Transverse colon (tissue), 4 donors: ENCODE measurements around the gene SF3B3. TPM values are rescaled to one million over a fixed set of nuclear protein-coding genes. Genes with fewer than 3 reads are reported as not detected.

Experiments
- DNase-seq: peaks from one replicate; pipeline ENCODE4 v3.0.0-alpha.2; 2019
- H3K27ac ChIP-seq, 4 donors: fragments of 200-600 bp; sonication (generic); 2 replicates each; pipeline ENCODE4 v1.5.1; 2016 to 2018; ENCODE audit warnings: inconsistent platforms in 4 of 4
- H3K27me3 ChIP-seq: fragments of 200-600 bp; sonication (generic); 2 replicates; pipeline ENCODE4 v1.5.1; 2017; ENCODE audit warnings: inconsistent platforms
- H3K36me3 ChIP-seq, 4 donors: fragments of 200-600 bp; sonication (generic); 2 replicates each; pipeline ENCODE4 v1.5.1; 2017 to 2019; ENCODE audit warnings: inconsistent platforms in 4 of 4
- H3K4me1 ChIP-seq, 4 donors: fragments of 200-600 bp; sonication (generic); 2 replicates each; pipeline ENCODE4 v1.5.1; 2017 to 2020; ENCODE audit warnings: inconsistent platforms in 4 of 4
- H3K4me3 ChIP-seq, 4 donors: fragments of 200-600 bp; sonication (generic); 1 replicate in 1 of 4; 2 replicates in 3 of 4; pipeline versions ENCODE4 v1.5.1 to v1.6.1; 2017 to 2019; ENCODE audit warnings: inconsistent platforms in 4 of 4
- H3K9me3 ChIP-seq, 2 donors: fragments of 200-600 bp; sonication (generic); 2 replicates each; pipeline ENCODE4 v1.5.1; 2017 to 2019; ENCODE audit warnings: inconsistent platforms in 2 of 2
- CTCF ChIP-seq, 5 experiments: fragments of 200-600 bp in 3 of 5; fragments of 450-650 bp in 2 of 5; sonication (generic) in 3 of 5; IDR thresholded peaks; 1 replicate in 2 of 5; 2 replicates in 3 of 5; pipeline ENCODE4 v1.5.1; 2016 to 2017; ENCODE audit warnings: antibody characterized with exemption in 5 of 5, inconsistent platforms in 3 of 5, mild to moderate bottlenecking in 2 of 5, moderate library complexity in 1 of 5
- EP300 ChIP-seq: sonication (generic); formaldehyde crosslinking; IDR thresholded peaks from one replicate; pipeline ENCODE4 v1.6.1; 2017; ENCODE audit warnings: antibody characterized with exemption, low read depth
- POLR2A ChIP-seq: fragments of 450-650 bp; IDR thresholded peaks from one replicate; pipeline ENCODE4 v1.6.1; 2016; ENCODE audit warnings: antibody characterized with exemption, mild to moderate bottlenecking, moderate library complexity
- POLR2AphosphoS5 ChIP-seq, 3 donors: sonication (generic); formaldehyde crosslinking; IDR thresholded peaks; one replicate each; pipeline ENCODE4 v1.6.1; 2016; ENCODE audit warnings: antibody characterized with exemption in 3 of 3
- WGBS, 2 donors: methylation state at CpG; one replicate each; pipeline ENCODE4 v1.1.5; 2018; ENCODE audit warnings: low coverage in 1 of 2; 5-methylcytosine and 5-hydroxymethylcytosine counted together
- in situ Hi-C, 4 donors: fragments of 200-750 bp; cut with MboI; loops; one replicate each; pipeline versions ENCODE4 v1.15.0 to v1.15.1; 2017; ENCODE audit warnings: low sequenced_read_pairs in 3 of 4, low pct_ligation_motif_present in 1 of 4, low pct_unique_long_range_greater_than_20kb in 1 of 4
- intact Hi-C: fragments of 100-400 bp; cut with DNase I; formaldehyde crosslinking; loops from one replicate; pipeline ENCODE4 v1.15.1; 2023; ENCODE audit warnings: low total_unique reads
- total RNA-seq, 4 donors: library from RNA; depleted of rRNA; stranded (reverse); fragments of >200 nt; gene quantifications; one replicate each; pipeline ENCODE4 v1.1.0, GENCODE V29; 2016

Gene SF3B3
- total RNA-seq, 4 donors from 2014 or later: 59.5 to 135 (median 72.8) TPM

GRCh38 chr16:70510216-70510615 is 13.4 kb upstream of the SF3B3 start:
- H3K36me3 ChIP-seq: peaks cover 0 to 65% (median 32%) of the 10 kb centered on the region in 4 donors
- no peak for DNase-seq
- no peaks in the 10 kb centered on the region for H3K4me1 ChIP-seq
- no peaks in the 10 kb centered on the region for H3K27me3 ChIP-seq
- no peak for TF ChIP-seq CTCF (IDR thresholded peaks at IDR 0.05)
- no peak for TF ChIP-seq EP300
- no peak for TF ChIP-seq POLR2A
- no peak overlapping the region for H3K27ac ChIP-seq
- no peak overlapping the region for H3K4me3 ChIP-seq
- intact Hi-C loops: no loop called here
- 98% methylated on average over 3 of the region's 3 CpGs; no CpG with 5 or more reads in 1 of the 2 donors for WGBS, 2 donors
- no peaks in the 10 kb centered on the region for H3K9me3 ChIP-seq
- in situ Hi-C loops: no loop called here

GRCh38 chr16:70511833-70512232 is 11.8 kb upstream of the SF3B3 start:
- intact Hi-C loops: no loop called here
- no peak for DNase-seq
- no peak overlapping the region for H3K4me3 ChIP-seq
- in situ Hi-C loops: no loop called here
- peaks cover 0 to 81% (median 38%) of the 10 kb centered on the region in 4 donors for H3K36me3 ChIP-seq
- 96% methylated on average over 1 of the region's 1 CpG; no CpG with 5 or more reads in 1 of the 2 donors for WGBS, 2 donors
- no peaks in the 10 kb centered on the region for H3K9me3 ChIP-seq
- no peaks in the 10 kb centered on the region for H3K27me3 ChIP-seq
- TF ChIP-seq POLR2A: no peak
- TF ChIP-seq CTCF (IDR thresholded peaks at IDR 0.05): no peak
- no peak for TF ChIP-seq POLR2AphosphoS5 (IDR thresholded peaks at IDR 0.05)
- TF ChIP-seq EP300: no peak
- H3K27ac ChIP-seq: no peak overlapping the region
- no peaks in the 10 kb centered on the region for H3K4me1 ChIP-seq

- in situ Hi-C loops: no loop called here
- Histone ChIP-seq H3K4me1 (no peaks in the 10 kb centered on the region), H3K36me3 (peaks cover 0 to 88% (median 40%) of the 10 kb centered on the region in 4 donors), H3K27ac (no peak overlapping the region), H3K9me3 (no peaks in the 10 kb centered on the region), H3K4me3 (no peak overlapping the region), H3K27me3 (no peaks in the 10 kb centered on the region)
- intact Hi-C loops: no loop called here
- no peak for DNase-seq
- 84 to 91% methylated on average over 3 to 5 of the region's 5 CpGs for WGBS, 2 donors
- TF ChIP-seq POLR2AphosphoS5 (IDR thresholded peaks at IDR 0.05): no peak
- no peak for TF ChIP-seq POLR2A
Measured at GRCh38 chr16:70512456-70512855, 11.2 kb upstream of the SF3B3 start.

GRCh38 chr16:70520612-70521297 is 2.9 kb upstream of the SF3B3 start:
- 66 to 68% methylated on average over 8 of the region's 8 CpGs for WGBS, 2 donors
- peaks cover 0 to 30% (median 11%) of the 10 kb centered on the region in 4 donors for H3K36me3 ChIP-seq
- no peaks in the 10 kb centered on the region for H3K9me3 ChIP-seq
- no peak overlapping the region for H3K27ac ChIP-seq
- H3K4me1 ChIP-seq: peaks cover 13 to 24% (median 19%) of the 10 kb centered on the region in 4 donors
- in situ Hi-C loops (loop anchor here in 1 of 4 donors (10.0 kb wide), 1 partner anchor 134 kb away; no protein-coding TSS in a partner anchor), intact Hi-C loops (no loop called here)
- TF ChIP-seq EP300: no peak
- no peak for TF ChIP-seq POLR2A
- no peak for TF ChIP-seq CTCF (IDR thresholded peaks at IDR 0.05)
- no peak for TF ChIP-seq POLR2AphosphoS5 (IDR thresholded peaks at IDR 0.05)
- H3K27me3 ChIP-seq: no peaks in the 10 kb centered on the region
- DNase-seq: no peak
- H3K4me3 ChIP-seq: no peak overlapping the region
